Heart right ventricle (tissue), 16 donors: ENCODE measurements around the gene FSD2. TPM values are rescaled to one million over a fixed set of nuclear protein-coding genes. Genes with fewer than 3 reads are reported as not detected.

Experiments
- ATAC-seq, 8 donors: fragments of 200-7000 bp; cut with Tn5 transposase; one replicate each; pipeline ENCODE4 v1.9.1; 2020; ENCODE audit warnings: mild to moderate bottlenecking in 8 of 8, moderate library complexity in 8 of 8, moderate number of reproducible peaks in 1 of 8
- DNase-seq, 2 donors: peaks; one replicate each; pipeline ENCODE4 v3.0.0-alpha.2; 2020
- H3K27ac ChIP-seq, 10 donors: fragments of 200-600 bp; sonication (generic) in 2 of 10; one replicate each; pipeline versions ENCODE4 v1.5.0 to v1.8.0; 2020 to 2022; ENCODE audit warnings: mild to moderate bottlenecking in 3 of 10
- H3K27me3 ChIP-seq, 7 donors: fragments of 200-600 bp; one replicate each; pipeline ENCODE4 v1.8.0; 2021 to 2022; ENCODE audit warnings: mild to moderate bottlenecking in 2 of 7
- H3K36me3 ChIP-seq, 9 donors: fragments of 200-600 bp; sonication (generic) in 1 of 9; one replicate each; pipeline versions ENCODE4 v1.5.0 to v1.8.0; 2020 to 2022; ENCODE audit warnings: mild to moderate bottlenecking in 2 of 9
- H3K4me1 ChIP-seq, 9 donors: fragments of 200-600 bp; sonication (generic) in 1 of 9; one replicate each; pipeline versions ENCODE4 v1.5.0 to v1.8.0; 2020 to 2022; ENCODE audit warnings: mild to moderate bottlenecking in 4 of 9
- H3K4me3 ChIP-seq, 10 donors: fragments of 200-600 bp; sonication (generic) in 2 of 10; one replicate each; pipeline versions ENCODE4 v1.5.0 to v1.8.0; 2020 to 2022; ENCODE audit warnings: mild to moderate bottlenecking in 7 of 10, moderate library complexity in 2 of 10
- H3K9me3 ChIP-seq, 11 donors: fragments of 200-600 bp in 10 of 11; sonication (generic) in 2 of 11; one replicate each; pipeline versions ENCODE4 v1.5.0 to v1.8.0; 2013 to 2022; ENCODE audit warnings: mild to moderate bottlenecking in 2 of 11, control low read depth in 1 of 11, moderate library complexity in 1 of 11
- CTCF ChIP-seq, 9 donors: fragments of 200-600 bp; sonication (generic) in 2 of 9; IDR thresholded peaks; one replicate each; pipeline versions ENCODE4 v1.5.0 to v1.8.0; 2021 to 2022; ENCODE audit warnings: antibody characterized with exemption in 9 of 9, mild to moderate bottlenecking in 5 of 9, moderate library complexity in 1 of 9
- WGBS, 2 donors: extraction: QIAGEN DNeasy Blood & Tissue Kit; methylation state at CpG; one replicate each; pipeline ENCODE4 v1.1.7; 2013; ENCODE audit warnings: inconsistent platforms in 1 of 2; 5-methylcytosine and 5-hydroxymethylcytosine counted together
- intact Hi-C, 10 donors: fragments of 100-400 bp; cut with DNase I; formaldehyde crosslinking; loops; one replicate each; pipeline versions ENCODE4 v1.11.1 to v1.14.2; 2022
- polyA plus RNA-seq, 2 donors: library from polyadenylated mRNA; stranded (reverse); fragments of 200-250 nt; gene quantifications; one replicate each; pipeline ENCODE4 v1.2.3, GENCODE V29; 2013
- total RNA-seq, 10 donors: library from RNA; stranded (reverse); fragmentation: NEBNext Ultra II Directional in 3 of 10; extraction: Animal tissue kit (Norgen Biotek cat#: 25700) in 3 of 10; gene quantifications; one replicate each; pipeline versions ENCODE4 v1.2.1 to v1.2.4, GENCODE V29; 2021 to 2023
- donor health status: Arrhythmogenic right ventricular cardiomyopathy.
- donor health status: ischemic (EF 13 %, LVEDD 7.1; RV severe dilation, severe dysfunction).
- donor health status: healthy with polysubstance abuse.
- donor health status: DM: no; HTN: yes; CAD: no.
- donor health status: DM: no; HTN: no; CAD: no.
- donor health status: ischemic (EF 25% LVEDD 6.9; RV normal size, moderate dysfunction).
- donor health status: ischemic (EF 25% LVEDD 5.7; RV mildly dilated, moderate dysfunction).
- donor health status: healthy.
- donor health status: DM: yes; HTN: yes; CAD: no.
- donor health status: Ischemic cardiomyopathy.
- donor health status: ischemic (EF 35%, LVEDD 5.7; RV mildly dilated, moderate dysfunction).
- donor health status: nonischemic (EF 11% LVEDD 7.7; RV severe dilation, severe dysfunction).
- donor health status: DM: yes; HTN: yes; CAD: no.
- donor health status: PGD.
- donor health status: ischemic (EF 29% LVEDD 5.4; RV normal size, mild dysfunction).
- donor health status: nonischemic (EF 23%, LVEDD 6.1; RV moderate dilation, normal function).

Gene FSD2
- total and polyA plus RNA-seq, 12 donors, result 1.7 to 142 (median 85.2) TPM

- ATAC-seq, result no peak
- no peak overlapping the region for H3K27ac ChIP-seq
These were observed 7.8 kb downstream of the FSD2 start for GRCh38 chr15:82798104-82798503.

DNA sequence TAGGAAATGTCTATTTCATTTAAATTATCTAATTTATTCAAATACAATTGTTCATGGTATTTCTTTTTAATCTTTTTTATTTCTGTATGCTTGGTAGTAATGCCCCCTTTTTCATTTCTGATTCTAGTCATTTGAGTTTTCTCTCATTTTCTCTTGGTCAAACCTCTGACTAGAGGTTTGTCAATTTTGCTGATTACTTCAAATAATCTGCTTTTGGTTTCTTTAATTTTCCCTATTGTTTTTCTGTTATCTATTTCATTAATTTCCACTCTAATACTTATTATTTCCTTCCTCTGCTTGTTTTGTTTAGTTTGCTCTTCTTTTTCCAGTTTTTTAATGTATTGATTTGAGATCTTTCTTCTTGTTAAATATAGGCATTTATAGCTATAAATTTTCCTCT lies 12.1 kb downstream of the FSD2 start:
- H3K36me3 ChIP-seq, result peaks cover 0 to 32% (median 0%) of the 10 kb centered on the region in 9 donors
- no peaks in the 10 kb centered on the region for H3K27me3 ChIP-seq
- ATAC-seq, result no peak
- H3K27ac ChIP-seq, result no peak overlapping the region
- peaks cover 0 to 14% (median 0%) of the 10 kb centered on the region in 11 donors for H3K9me3 ChIP-seq
- H3K4me3 ChIP-seq, result no peak overlapping the region
- no peak for DNase-seq
- peaks cover 0 to 13% (median 0%) of the 10 kb centered on the region in 9 donors for H3K4me1 ChIP-seq
- intact Hi-C loops, result no loop called here
- no peak for TF ChIP-seq CTCF (IDR thresholded peaks at IDR 0.05)

More at GRCh38 chr15:82798104-82798503, 7.8 kb downstream of the FSD2 start:
- no peak overlapping the region for H3K4me3 ChIP-seq
- H3K4me1 ChIP-seq, result peaks cover 0 to 57% (median 25%) of the 10 kb centered on the region in 9 donors
- no peak for TF ChIP-seq CTCF (IDR thresholded peaks at IDR 0.05)
- WGBS, 2 donors, result 54 to 57% methylated on average over 4 of the region's 4 CpGs
- H3K36me3 ChIP-seq, result peaks cover 0 to 29% (median 0%) of the 10 kb centered on the region in 9 donors
- intact Hi-C loops, result no loop called here
- DNase-seq, result no peak
- no peaks in the 10 kb centered on the region for H3K27me3 ChIP-seq
- peaks cover 0 to 13% (median 0%) of the 10 kb centered on the region in 11 donors for H3K9me3 ChIP-seq

DNA sequence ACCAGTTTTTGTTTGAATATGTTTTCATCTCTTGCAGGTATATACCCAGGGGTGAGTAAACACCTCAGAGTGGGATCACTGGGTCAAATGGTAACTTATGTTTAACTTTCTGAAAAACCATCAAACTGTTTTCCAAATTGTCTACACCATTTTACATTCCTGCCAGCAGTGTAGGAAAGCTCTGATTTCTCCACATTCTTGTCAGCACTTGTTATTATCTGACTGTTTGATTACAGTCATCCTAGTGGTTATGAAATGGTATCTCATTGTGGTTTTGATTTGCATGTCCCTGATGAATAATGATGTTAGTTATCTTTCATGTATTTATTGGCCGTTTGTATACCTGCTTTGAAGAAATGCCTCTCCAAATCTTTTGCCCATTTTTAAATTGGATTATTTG lies 13.8 kb downstream of the FSD2 start:
- H3K27me3 ChIP-seq, result no peaks in the 10 kb centered on the region
- intact Hi-C loops, result no loop called here
- no peak overlapping the region for H3K27ac ChIP-seq
- TF ChIP-seq CTCF (IDR thresholded peaks at IDR 0.05), result no peak
- peaks cover 0 to 33% (median 0%) of the 10 kb centered on the region in 9 donors for H3K36me3 ChIP-seq
- peaks cover 0 to 6% (median 0%) of the 10 kb centered on the region in 9 donors for H3K4me1 ChIP-seq
- no peak overlapping the region for H3K4me3 ChIP-seq
- DNase-seq (no peak), ATAC-seq (no peak)
- H3K9me3 ChIP-seq, result peaks cover 0 to 14% (median 0%) of the 10 kb centered on the region in 11 donors
- 51 to 72% methylated on average over 1 of the region's 1 CpG for WGBS, 2 donors

DNA sequence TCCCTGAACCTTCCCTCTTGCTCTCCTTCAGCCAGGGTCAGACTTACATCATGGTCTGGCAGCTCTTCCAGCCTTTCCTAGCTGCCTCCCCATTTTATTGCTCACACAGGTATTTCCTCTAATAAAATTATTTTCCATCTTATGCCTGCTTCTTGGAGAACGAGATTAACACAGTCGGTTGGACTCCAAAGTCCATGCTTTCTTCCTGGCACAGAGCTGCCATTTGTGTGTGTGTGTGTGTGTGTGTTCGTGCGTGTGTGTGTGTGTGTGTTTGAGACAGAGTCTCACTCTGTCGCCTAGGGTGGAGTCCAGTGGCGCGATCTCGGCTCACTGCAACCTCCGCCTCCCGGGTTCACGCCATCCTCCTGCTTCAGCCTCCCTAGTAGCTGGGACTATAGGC lies 15.5 kb downstream of the FSD2 start:
- 91 to 93% methylated on average over 11 of the region's 11 CpGs for WGBS, 2 donors

More for the DNA sequence above, 15.5 kb downstream of the FSD2 start:
- intact Hi-C loops, result no loop called here
- Histone ChIP-seq H3K4me1 (no peaks in the 10 kb centered on the region), H3K4me3 (no peak overlapping the region), H3K27me3 (no peaks in the 10 kb centered on the region), H3K9me3 (peaks cover 0 to 14% (median 0%) of the 10 kb centered on the region in 11 donors), H3K36me3 (peaks cover 0 to 44% (median 0%) of the 10 kb centered on the region in 9 donors), H3K27ac (no peak overlapping the region)
- ATAC-seq, result no peak
- TF ChIP-seq CTCF (IDR thresholded peaks at IDR 0.05), result no peak
- DNase-seq, result no peak
